ENCODE measurements around the gene DNASE1L3.

DNASE1L3 gene

GRCh38 chr3:58200121-58200709, 10.6 kb downstream of the DNASE1L3 start:
- no peak for TF ChIP-seq CTCF (IDR thresholded peaks at IDR 0.05; ENCODE audit: insufficient read depth, missing control alignments)
- DNase-seq (ENCODE audit: insufficient read length, low spot score) (no peak), FAIRE-seq (no peak)

- DNase-seq (ENCODE audit: insufficient read length, low spot score) = no peak
- no peak for TF ChIP-seq CTCF (IDR thresholded peaks at IDR 0.05; ENCODE audit: insufficient read depth, missing control alignments)
- FAIRE-seq = no peak
Measured at GRCh38 chr3:58198804-58199203, 12.0 kb downstream of the DNASE1L3 start.

GRCh38 chr3:58198362-58198761, 12.4 kb downstream of the DNASE1L3 start:
- DNase-seq (ENCODE audit: insufficient read length, low spot score) = no peak
- no peak for FAIRE-seq
- TF ChIP-seq CTCF (IDR thresholded peaks at IDR 0.05; ENCODE audit: insufficient read depth, missing control alignments) = no peak

- TF ChIP-seq CTCF (IDR thresholded peaks at IDR 0.05; ENCODE audit: insufficient read depth, missing control alignments) = no peak
- DNase-seq (ENCODE audit: insufficient read length, low spot score) (no peak), FAIRE-seq (no peak)
Measured at GRCh38 chr3:58197588-58197987, 13.2 kb downstream of the DNASE1L3 start.

- DNase-seq (ENCODE audit: insufficient read length, low spot score) = no peak
- FAIRE-seq = no peak
- TF ChIP-seq CTCF (IDR thresholded peaks at IDR 0.05; ENCODE audit: insufficient read depth, missing control alignments) = no peak
Measured at GRCh38 chr3:58193682-58194407, 16.9 kb downstream of the DNASE1L3 start.

GRCh38 chr3:58192069-58192468, 18.7 kb downstream of the DNASE1L3 start:
- FAIRE-seq (no peak), DNase-seq (ENCODE audit: insufficient read length, low spot score) (no peak)
- TF ChIP-seq CTCF (IDR thresholded peaks at IDR 0.05; ENCODE audit: insufficient read depth, missing control alignments) = no peak

GRCh38 chr3:58191361-58191991, 19.3 kb downstream of the DNASE1L3 start:
- FAIRE-seq (no peak), DNase-seq (ENCODE audit: insufficient read length, low spot score) (no peak)
- no peak for TF ChIP-seq CTCF (IDR thresholded peaks at IDR 0.05; ENCODE audit: insufficient read depth, missing control alignments)

All from D721Med (cell line).